Activated CD8-positive, alpha-beta memory T cell treated with anti-CD3 and anti-CD28 coated beads for 4 hours (primary cell): ENCODE measurements around the gene GALNT7.
A peak's percentile ranks its signal among the peaks of the same experiment; 100 is the strongest.

Experiments
- DNase-seq, 2 donors: peaks; one replicate each; pipeline ENCODE4 v3.0.0-alpha.2; 2020; ENCODE audit warnings: low read depth in 2 of 2

GALNT7 gene

GRCh38 chr4:173235050-173235449 lies 66.4 kb downstream of the GALNT7 start:
- DNase-seq = no peak

- DNase-seq = no peak
Measured at GRCh38 chr4:173236301-173236700, 67.7 kb downstream of the GALNT7 start.

DNA sequence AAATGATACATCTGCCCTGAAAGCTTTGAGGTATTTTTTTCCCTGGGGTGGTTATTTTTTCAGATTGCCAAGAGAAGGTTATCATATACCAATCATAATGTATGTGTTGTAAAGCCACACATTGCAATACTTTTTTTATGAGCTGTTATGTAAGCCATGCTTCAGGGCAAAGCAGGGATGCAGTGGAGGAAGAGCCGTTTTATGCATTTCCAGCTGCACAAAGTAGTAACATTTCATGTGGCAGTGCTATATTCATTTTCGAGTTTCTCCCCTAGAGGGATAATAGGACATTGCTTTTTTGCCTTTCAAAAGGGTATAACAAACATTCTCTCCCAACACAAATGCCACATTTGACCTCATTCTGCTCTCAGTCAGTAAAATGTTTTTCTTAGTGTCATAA lies 68.5 kb downstream of the GALNT7 start:
- no peak for DNase-seq

DNA sequence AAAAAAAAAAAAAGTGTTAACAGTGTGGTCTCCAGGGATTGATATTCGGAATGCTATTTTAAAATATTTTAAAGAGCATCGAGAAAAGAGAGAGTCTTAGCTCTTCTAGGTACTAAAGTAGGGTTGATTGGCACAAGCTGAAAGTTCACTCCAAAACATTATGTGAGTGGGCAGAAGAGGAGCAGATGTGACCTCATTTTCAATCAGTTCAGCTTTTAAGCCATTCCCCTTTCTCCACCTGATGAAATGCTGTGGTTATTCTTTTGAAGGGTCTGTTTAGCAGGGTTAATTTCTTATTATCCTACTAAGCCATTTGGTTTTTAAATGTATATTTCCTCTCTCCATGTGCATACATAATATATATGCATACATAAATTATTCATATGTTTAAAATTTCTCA lies 69.2 kb downstream of the GALNT7 start:
- no peak for DNase-seq

- no peak for DNase-seq
Measured at GRCh38 chr4:173240696-173241095, 72.1 kb downstream of the GALNT7 start.

DNA sequence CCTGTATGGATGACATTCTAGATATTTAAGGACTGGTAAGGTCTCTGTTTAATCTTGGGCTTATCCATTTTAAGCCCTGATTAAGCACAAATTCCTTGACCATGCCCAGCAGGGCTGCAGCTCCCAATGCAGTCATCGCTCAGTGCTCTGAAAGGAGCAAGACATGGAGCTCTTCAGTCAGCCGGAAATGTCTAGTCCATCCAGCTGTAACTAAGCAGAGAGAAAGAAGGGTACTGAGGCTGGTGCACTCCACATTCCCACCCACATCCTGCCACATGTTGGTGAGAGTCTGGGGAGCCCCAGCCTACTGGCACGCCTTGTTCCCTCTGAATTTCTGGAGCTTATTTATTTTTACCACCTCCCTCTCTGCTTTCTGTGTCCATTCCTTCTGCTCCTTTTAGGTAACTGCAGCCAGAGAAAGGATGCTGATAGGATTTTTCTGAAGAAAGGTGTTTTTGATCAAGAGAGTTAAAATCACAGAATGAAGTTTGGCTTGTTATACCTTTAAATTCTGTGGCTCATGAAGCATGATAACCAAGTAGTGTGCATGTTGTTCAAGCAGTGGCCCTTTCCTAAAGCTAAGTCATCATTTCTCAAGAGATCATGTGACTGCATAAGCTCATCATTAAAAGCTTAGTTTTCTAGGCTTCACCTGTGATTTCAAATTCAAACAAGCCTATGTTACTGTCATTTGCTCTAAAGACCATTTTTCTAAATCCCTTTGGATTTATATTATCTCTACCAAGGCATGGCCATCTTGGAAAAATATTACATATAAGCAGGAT lies 74.0 kb downstream of the GALNT7 start:
- DNase-seq = no peak

- no peak for DNase-seq
Measured at GRCh38 chr4:173243321-173243720, 74.7 kb downstream of the GALNT7 start.

- no peak for DNase-seq
Measured at GRCh38 chr4:173243917-173244658, 75.5 kb downstream of the GALNT7 start.

GRCh38 chr4:173245952-173246351 lies 77.3 kb downstream of the GALNT7 start:
- DNase-seq = no peak

DNA sequence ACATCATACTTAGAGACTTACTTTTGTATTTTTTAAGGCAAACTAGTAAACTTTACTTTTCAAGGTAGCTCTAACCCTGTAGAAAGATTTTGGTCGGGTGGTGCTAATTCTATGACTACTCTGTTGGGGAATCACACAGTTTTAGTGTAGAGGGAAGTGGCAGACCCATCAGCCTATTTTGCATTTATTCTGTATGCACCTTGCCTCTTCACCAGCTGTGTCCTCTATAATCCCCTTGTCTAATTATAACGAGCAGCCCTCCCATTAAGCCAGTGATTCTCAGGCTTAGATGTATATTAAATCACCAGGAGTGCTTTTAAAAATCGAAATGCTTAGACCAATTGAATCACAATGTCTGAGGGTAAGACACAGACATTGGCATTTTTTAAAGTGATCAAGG lies 78.1 kb downstream of the GALNT7 start:
- DNase-seq = no peak

DNA sequence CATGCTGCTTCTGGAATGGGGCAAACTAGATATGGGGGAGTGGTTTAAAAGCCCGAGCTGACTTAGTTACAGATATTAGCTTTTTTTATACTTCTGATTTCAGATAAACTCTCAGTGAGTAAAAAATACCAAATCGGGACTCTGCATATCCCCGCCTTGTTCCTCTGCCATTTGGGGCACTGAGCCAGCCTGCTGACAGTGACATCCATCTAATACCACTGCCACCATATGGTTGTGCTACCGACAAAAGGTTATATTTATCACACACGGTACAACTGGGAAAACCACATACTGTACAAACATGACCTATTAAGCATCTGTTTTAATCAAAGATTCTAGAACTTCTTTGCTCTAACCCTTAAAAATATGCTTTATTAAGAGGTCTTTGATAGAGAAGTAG lies 78.7 kb downstream of the GALNT7 start:
- DNase-seq = no peak

DNA sequence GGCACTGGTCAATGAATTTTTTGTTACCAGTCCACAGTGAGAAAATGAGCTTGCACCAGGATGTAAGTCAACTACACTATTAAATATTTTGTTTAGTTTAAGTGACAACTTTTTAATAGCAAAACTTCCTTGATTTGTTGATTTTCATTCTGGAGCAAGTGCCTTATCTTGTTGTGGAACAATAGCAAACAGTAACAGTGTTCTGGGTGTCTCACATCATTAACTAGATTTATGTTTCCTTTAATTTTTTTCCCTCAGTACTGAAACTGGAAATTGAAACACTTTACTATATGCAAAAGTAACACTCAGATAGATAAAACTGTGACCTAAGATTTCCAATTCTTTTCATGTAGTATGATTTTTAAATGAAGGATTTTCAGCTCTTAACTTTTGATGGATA lies 80.1 kb downstream of the GALNT7 start:
- DNase-seq = no peak

GRCh38 chr4:173252024-173252935 lies 83.7 kb downstream of the GALNT7 start:
- DNase-seq = no peak

DNA sequence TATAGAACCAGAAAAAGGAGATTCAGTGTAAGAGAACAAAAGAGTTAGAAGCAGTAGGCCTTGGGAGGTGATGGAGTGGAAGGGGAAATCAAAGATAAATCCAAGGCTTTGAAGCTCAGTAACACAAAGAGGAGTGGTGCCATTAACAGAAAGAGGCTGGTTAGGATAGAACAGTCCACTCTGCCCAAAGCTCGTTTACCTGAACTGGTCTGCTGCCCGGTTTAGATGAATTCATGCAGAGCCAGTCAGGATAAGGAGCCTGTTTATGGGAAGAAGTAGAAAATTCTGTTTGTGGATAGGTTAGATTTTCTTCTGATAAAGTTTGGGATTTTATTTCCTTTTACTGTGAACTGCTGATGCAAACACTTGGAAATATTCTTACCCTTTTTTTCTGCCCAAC lies 85.0 kb downstream of the GALNT7 start:
- no peak for DNase-seq

DNA sequence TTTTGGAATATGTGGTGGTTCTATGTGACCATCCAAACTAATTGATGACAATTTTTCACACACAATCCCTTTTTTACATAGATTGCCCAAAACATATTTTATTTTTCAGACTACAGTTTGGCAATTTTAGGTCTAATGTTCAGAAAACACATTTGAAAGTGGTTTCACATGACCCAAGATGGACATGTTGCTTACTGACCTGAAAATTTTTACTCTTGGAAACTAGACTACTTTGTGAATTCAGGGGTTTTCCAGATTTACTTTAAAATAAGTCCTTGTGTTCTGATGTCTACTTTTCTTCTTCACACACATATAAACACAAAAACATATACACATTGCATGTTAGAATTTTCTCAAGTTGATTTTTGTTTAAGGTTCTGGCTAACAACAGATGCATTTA lies 86.0 kb downstream of the GALNT7 start:
- DNase-seq = no peak

DNA sequence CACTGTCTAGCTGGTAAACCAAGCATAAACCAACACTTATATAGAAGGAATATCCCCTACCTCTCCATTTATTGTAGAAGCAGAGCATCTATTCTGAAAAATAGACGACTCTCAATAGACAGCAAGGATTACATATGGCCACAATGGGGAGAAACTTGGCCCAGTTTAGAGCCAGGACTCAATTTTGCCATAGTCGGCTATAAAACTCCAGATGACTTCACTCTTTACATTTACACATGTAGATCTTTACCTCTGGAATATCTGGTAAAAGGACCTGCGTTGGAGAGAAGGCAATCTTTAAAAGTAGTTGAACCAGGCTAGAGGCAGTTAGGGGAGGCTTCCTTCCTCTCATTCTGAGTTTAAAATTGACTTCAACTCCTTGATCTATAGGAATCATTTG lies 88.2 kb downstream of the GALNT7 start:
- no peak for DNase-seq

DNA sequence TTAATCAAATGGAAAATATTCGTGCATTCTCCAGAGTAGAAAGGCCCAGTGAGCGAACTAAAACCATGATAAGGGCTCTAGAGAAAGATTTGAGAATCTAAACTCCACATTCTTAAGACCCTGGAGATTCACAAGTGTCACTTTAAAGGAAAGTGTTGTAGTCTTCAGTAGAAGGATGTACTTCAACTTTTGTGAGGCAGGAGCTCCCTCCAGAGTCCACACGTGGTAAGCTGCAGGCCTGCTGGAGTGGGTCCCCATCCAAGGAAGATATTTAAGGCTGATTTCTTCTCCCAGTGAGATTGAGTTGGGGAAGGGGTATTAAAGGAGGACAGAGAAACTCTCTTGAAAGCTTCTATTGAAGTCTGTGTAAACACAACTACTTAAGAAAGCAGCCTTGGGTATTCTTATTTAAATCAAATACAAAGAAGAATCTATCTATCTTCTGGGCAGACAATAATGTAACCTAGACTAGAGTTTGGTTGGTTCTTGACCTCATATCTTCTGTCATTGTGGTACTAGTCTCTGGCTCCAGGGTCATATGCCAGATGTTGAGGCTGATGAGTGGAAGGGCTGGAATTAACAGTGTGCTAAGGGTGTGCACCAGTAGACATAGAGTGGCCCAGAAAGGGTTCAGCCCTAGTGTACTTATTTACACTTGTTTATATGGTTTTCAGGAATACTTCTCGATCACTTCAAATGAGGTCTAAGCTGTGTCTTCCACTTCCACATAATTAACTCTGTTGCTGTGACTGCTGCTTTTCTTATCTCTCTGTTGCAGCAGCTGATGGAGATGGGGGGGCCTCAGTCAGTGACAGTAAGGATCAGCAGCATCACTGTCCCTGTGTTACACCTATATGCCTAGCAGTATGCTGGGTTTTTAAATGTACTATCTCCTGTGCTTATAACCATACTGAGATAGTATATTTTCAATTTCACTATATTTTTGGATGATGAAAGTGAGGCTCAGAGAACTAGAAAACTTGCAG lies 89.4 kb downstream of the GALNT7 start:
- DNase-seq = peak in 1 of 2 donors; percentile 33

DNA sequence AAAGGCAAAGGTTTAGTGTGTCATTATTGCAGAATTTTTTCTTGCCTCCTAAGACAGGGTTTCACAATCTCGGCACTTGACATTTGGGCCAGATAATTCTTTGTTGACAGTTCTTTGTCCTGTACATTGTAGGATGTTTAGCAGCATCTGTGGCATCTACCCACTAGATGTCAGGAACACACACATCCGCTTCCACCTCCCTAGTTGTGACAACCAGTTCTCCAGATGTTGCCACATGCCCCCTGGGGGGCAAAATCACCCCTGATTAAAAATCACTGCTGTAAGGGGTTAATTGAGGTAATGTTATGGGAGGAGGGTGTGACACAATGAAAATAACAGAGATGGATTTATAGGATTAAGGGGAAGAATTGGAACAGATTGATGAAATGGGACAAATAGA lies 90.3 kb downstream of the GALNT7 start:
- no peak for DNase-seq

DNA sequence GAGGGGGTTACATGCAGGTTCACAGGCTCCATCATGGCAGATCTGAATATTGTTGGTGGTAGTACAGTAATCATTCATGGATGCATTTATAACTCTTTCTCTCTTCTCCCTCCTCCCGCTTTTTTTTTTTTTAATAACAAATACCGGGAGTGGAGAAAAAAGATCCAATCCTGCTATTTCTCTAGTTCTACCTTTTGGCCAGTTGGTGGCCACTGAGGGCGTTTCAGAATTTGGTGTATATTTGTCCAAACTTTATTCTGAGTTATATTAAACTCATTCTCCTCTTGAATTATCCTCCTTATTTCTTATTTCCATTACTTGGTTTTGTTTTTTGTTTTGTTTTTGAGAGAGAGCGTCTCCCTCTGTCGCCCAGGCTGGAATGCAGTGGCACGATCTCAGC lies 90.7 kb downstream of the GALNT7 start:
- no peak for DNase-seq

- DNase-seq = no peak
Measured at GRCh38 chr4:173261052-173261451, 92.4 kb downstream of the GALNT7 start.

DNA sequence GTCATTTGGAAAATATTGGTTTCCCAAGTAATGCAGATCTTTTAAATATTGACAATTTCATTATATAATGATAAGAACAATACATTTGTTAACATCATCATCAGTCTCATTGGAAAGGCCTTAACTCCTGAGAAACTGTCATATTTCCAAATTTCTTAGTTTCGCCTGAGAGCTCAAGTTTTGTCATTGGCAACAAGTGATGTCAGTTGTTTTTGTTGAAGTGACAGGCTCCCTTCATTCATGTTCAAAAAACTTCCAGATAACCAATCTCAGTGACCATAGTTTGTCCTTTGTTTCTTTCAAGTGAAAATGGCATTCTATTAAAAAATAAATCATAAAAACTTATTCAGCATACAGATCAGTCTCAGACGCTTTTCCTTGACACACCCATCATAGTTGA lies 93.8 kb downstream of the GALNT7 start:
- no peak for DNase-seq
